Cardiac muscle cell (in vitro differentiated cells and primary cell): Measurements from ENCODE around the gene REEP2. TPM values are rescaled to one million over a fixed set of nuclear protein-coding genes. Genes with fewer than 3 reads are reported as not detected.

Experiments
- DNase-seq, 2 donors: peaks; one replicate each; pipeline versions ENCODE4 v3.0.0 to v3.0.0-alpha.2; 2010 to 2017; ENCODE audit warnings: low read depth in 1 of 2, low spot score in 1 of 2
- H3K27ac ChIP-seq: fragments of 200-600 bp; sonication (generic); 2 replicates; pipeline ENCODE4 v1.5.1; 2016
- H3K27me3 ChIP-seq: fragments of 200-600 bp; sonication (generic); 2 replicates; pipeline ENCODE4 v1.6.0; 2016; ENCODE audit warnings: control low read depth
- H3K36me3 ChIP-seq: fragments of 200-600 bp; sonication (generic); 2 replicates; pipeline ENCODE4 v1.5.1; 2016; ENCODE audit warnings: control low read depth
- H3K4me1 ChIP-seq: fragments of 200-600 bp; sonication (generic); 2 replicates; pipeline ENCODE4 v1.8.1; 2017; ENCODE audit warnings: low read depth, mild to moderate bottlenecking, mixed run types
- H3K4me3 ChIP-seq: fragments of 200-600 bp; sonication (generic); 2 replicates; pipeline ENCODE4 v1.5.1; 2016; ENCODE audit warnings: mild to moderate bottlenecking
- H3K9me3 ChIP-seq: fragments of 200-600 bp; sonication (generic); 2 replicates; pipeline ENCODE4 v1.5.1; 2017; ENCODE audit warnings: low read depth, mild to moderate bottlenecking, control low read depth
- polyA plus RNA-seq: library from polyadenylated mRNA; unstranded; fragments of >200 nt; fragmentation: Nextera tagmentation; extraction: Ambion mirVana; gene quantifications from 2 replicates; pipeline ENCODE4 v1.2.1, GENCODE V29; 2016
- total RNA-seq: library from RNA; depleted of rRNA; stranded (reverse); fragments of >200 nt; gene quantifications from 2 replicates; pipeline ENCODE4 v1.2.3, GENCODE V29; 2016
- TF ChIP-seq, protein P1 (sequence below): IDR thresholded peaks from 2 replicates; pipeline ENCODE4 v1.5.1; 2012; ENCODE audit warnings: low read depth, mild to moderate bottlenecking, low read length

The REEP2 gene
- total and polyA plus RNA-seq, 2 experiments from 2014 or later, result 46.7 to 56.6 TPM

DNA sequence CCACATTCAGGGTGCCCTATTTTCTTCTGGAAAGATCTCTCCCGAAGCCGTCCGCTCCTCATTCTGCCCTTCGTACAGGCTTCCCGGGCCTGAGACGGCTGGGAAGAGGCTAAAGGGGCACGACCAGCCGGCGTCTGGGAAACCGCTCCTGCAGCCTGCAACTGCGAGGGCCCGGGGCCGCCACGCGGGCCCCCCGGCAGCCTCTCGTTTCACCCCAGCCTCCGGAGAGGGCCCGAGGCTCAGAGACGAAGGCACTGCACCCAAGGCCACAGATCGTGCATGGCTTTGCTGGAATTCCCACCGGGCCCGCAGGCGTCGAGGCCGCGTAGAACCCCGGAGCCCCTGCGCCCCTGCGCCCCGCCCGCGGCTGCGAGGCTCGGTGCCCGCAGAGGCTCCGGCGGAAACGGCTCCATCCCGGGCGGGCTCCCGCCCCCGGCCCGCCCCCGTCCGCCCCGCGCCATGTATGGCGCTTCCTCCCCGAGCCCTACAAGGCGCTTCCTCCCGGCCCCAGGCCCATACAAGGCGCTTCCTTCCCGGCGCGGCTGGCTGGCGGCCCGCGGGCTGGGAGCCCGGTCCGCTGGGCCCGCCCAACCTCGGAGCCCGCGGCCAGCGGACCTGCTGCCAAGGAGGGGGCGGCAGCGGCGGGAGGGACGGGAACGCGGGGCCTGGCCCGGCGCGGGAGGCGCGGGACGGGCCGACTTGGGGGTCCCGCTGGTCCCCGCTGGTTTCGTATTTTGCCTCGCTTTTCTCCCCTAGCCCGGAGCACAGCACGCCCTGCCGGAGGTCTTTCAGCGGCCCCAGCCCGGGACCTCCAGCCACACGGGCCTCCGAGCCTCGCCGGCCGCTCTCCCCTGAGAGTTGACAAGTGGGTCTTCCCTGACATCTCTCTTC is 53.1 kb downstream of the REEP2 start:
- TF ChIP-seq, protein P1, sequence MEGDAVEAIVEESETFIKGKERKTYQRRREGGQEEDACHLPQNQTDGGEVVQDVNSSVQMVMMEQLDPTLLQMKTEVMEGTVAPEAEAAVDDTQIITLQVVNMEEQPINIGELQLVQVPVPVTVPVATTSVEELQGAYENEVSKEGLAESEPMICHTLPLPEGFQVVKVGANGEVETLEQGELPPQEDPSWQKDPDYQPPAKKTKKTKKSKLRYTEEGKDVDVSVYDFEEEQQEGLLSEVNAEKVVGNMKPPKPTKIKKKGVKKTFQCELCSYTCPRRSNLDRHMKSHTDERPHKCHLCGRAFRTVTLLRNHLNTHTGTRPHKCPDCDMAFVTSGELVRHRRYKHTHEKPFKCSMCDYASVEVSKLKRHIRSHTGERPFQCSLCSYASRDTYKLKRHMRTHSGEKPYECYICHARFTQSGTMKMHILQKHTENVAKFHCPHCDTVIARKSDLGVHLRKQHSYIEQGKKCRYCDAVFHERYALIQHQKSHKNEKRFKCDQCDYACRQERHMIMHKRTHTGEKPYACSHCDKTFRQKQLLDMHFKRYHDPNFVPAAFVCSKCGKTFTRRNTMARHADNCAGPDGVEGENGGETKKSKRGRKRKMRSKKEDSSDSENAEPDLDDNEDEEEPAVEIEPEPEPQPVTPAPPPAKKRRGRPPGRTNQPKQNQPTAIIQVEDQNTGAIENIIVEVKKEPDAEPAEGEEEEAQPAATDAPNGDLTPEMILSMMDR, result no peak
- Histone ChIP-seq H3K36me3 (no peaks in the 10 kb centered on the region), H3K27ac (peak overlapping the region; percentile 88), H3K27me3 (no peaks in the 10 kb centered on the region), H3K9me3 (no peaks in the 10 kb centered on the region), H3K4me1 (peaks cover 33% of the 10 kb centered on the region), H3K4me3 (peak overlapping the region; percentile 40)
- DNase-seq, result peak; percentile 95 to 96

DNA sequence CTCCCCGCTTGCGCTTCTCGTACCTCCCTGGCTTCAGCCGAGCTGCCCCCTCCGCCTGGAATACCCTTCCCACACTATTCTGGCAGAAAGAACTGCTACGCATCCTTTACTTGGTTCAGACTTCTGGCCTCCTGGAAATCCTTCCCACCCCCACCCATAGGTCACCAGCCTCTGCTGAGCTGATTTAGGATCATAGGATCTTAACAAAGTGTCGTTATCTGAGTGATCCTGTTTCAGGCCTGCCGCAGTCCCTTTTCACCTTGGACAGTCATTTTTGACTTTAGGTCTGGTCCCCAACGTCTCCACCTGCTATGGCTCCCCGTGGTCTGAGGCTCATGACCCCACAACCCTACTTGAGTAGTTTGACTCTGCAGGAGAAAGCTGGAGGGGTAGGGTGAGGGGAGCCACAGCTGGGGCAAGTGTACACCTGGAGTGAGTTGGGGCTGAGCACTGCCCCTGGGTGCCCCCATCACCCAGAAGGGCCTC is 53.7 kb downstream of the REEP2 start:
- no peaks in the 10 kb centered on the region for H3K27me3 ChIP-seq
- H3K36me3 ChIP-seq, result no peaks in the 10 kb centered on the region
- H3K9me3 ChIP-seq, result no peaks in the 10 kb centered on the region
- peak overlapping the region; percentile 88 for H3K27ac ChIP-seq
- H3K4me3 ChIP-seq, result peak overlapping the region; percentile 40
- H3K4me1 ChIP-seq, result peaks cover 33% of the 10 kb centered on the region
- no peak for DNase-seq
- TF ChIP-seq, protein P1, result no peak

DNA sequence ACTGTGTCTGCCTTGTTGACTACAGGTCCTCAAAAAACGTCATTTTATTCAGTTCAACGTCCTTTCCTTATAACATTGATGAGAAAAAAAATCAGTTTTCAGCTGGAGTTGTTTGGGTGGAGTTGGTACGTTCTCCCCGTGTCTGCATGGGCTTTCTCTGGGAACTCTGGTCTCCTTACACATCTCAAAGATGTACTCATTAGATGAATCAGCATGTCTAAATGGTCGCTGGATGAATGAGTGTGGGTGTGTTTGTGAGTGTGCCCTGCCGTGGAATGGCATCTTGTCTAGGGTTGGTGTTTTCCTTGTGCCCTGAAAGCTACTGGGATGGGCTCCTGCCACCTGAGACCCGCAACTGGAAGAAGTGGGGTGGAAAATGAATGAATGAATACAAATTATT is 56.5 kb downstream of the REEP2 start:
- Histone ChIP-seq H3K9me3 (no peaks in the 10 kb centered on the region), H3K4me1 (peaks cover 17% of the 10 kb centered on the region), H3K27me3 (no peaks in the 10 kb centered on the region), H3K27ac (no peak overlapping the region), H3K4me3 (no peak overlapping the region), H3K36me3 (no peaks in the 10 kb centered on the region)
- TF ChIP-seq, protein P1, result no peak
- no peak for DNase-seq

Other genes with a start within 250 kb of the REEP2 start
- gene CDC23, start 225.7 kb upstream of the REEP2 start, total RNA-seq, result 26.0 and 26.5 TPM in 2 replicates
- 60.1 and 60.5 TPM in 2 replicates for gene CDC23, start 225.7 kb upstream of the REEP2 start, polyA plus RNA-seq
- gene GFRA3, start 164.4 kb upstream of the REEP2 start, total RNA-seq, result 0.39 and 0.53 TPM in 2 replicates
- 0.51 TPM in 1 of 2 replicates, not detected in the other for gene GFRA3, start 164.4 kb upstream of the REEP2 start, polyA plus RNA-seq
- gene CDC25C, start 107.3 kb upstream of the REEP2 start, total RNA-seq, result 2.7 and 16.2 TPM in 2 replicates
- 5.0 and 18.8 TPM in 2 replicates for gene CDC25C, start 107.3 kb upstream of the REEP2 start, polyA plus RNA-seq
- gene FAM53C, start 100.8 kb upstream of the REEP2 start, total RNA-seq, result 31.1 and 45.4 TPM in 2 replicates
- 43.6 and 52.8 TPM in 2 replicates for gene FAM53C, start 100.8 kb upstream of the REEP2 start, polyA plus RNA-seq
- gene KDM3B, start 86.4 kb upstream of the REEP2 start, total RNA-seq, result 69.4 and 99.2 TPM in 2 replicates
- 36.5 and 58.4 TPM in 2 replicates for gene KDM3B, start 86.4 kb upstream of the REEP2 start, polyA plus RNA-seq
- 11.7 and 13.9 TPM in 2 replicates for gene EGR1, start 26.4 kb downstream of the REEP2 start, total RNA-seq
- gene EGR1, start 26.4 kb downstream of the REEP2 start, polyA plus RNA-seq, result 24.5 and 30.5 TPM in 2 replicates
- 50.6 and 53.4 TPM in 2 replicates for gene ETF1, start 104.2 kb downstream of the REEP2 start, total RNA-seq
- gene ETF1, start 104.2 kb downstream of the REEP2 start, polyA plus RNA-seq, result 31.2 and 37.2 TPM in 2 replicates
- 292 and 298 TPM in 2 replicates for gene HSPA9, start 136.3 kb downstream of the REEP2 start, total RNA-seq
- 209 and 213 TPM in 2 replicates for gene HSPA9, start 136.3 kb downstream of the REEP2 start, polyA plus RNA-seq